ENCODE measurements around the gene ACR.

Gene ACR

DNA sequence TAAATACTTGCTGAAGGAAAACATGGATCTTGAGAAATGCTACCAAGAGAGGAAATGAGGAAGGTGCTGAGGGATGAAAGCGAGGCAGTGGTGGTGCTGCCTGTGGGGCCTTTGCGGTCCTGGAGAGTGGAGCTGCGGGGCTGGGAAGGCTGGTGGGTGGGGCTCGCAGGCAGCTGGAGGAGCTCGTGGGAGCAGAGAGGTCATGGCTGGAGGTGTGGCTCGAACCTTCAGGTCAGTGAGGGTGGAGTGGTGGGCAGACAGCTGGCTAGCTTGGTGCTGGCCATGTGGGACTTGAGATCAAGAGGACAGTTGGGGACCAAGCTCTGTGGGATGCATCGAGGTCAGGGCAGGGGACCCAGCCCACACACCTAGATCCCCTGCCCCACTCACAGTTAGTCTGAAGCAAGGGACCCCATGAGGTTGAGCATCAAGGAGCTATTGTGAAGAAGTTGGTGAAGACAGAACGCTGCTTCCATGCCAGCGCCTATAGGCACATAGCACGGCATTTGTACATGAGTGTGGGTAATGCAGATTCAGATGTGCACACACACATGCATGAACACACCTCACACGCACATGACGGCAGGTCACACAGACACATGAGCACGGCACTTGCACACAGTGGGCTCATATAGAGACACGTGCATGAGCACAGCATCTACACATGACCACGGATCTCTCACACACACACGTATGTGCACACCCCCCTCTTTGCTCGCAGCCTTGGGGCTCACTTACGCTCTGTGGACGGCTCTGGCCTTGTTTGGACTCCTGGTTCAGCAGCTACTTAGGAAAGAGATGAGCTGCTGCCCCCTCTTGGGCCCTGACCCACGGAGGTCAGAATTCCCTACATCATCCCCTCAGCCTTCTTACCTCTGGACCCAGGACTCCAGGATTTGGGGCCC is 34.9 kb upstream of the ACR start:
- no peak for DNase-seq

DNA sequence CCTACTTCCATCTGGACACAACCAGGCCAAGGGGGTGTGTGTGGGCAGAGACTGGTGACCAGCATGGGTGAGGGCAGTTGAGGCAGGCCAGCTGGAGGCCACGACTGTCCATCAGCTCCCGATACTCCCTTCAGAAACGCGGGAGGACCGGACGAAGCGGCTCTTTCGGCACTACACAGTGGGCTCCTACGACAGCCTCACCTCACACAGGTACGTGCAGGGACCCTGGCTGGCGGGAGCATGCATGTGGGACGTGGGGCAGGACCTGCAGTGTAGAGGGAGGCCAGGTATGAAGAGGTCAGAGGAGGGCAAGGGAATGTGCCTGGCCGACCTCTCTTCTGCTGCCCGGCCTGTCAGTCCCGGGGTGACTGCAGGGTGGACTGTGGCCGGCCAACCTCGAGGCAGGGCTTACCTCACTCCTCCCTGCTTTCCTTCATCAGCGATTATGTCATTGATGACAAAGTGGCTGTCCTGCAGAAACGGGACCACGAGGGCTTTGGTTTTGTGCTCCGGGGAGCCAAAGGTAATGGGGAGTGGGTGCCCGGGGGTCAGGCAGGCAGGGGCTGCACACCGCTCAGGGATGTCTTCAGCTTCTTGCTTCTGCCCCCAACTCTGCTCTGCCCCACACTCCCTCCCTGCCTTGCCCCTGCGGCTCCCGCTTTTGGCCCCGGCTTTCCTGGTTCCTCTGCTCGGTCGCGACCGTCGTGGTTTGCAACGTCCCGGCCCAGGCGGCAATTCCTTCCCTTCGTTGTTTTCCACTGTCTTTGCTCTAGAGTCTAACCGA is 34.1 kb upstream of the ACR start:
- DNase-seq: no peak

DNA sequence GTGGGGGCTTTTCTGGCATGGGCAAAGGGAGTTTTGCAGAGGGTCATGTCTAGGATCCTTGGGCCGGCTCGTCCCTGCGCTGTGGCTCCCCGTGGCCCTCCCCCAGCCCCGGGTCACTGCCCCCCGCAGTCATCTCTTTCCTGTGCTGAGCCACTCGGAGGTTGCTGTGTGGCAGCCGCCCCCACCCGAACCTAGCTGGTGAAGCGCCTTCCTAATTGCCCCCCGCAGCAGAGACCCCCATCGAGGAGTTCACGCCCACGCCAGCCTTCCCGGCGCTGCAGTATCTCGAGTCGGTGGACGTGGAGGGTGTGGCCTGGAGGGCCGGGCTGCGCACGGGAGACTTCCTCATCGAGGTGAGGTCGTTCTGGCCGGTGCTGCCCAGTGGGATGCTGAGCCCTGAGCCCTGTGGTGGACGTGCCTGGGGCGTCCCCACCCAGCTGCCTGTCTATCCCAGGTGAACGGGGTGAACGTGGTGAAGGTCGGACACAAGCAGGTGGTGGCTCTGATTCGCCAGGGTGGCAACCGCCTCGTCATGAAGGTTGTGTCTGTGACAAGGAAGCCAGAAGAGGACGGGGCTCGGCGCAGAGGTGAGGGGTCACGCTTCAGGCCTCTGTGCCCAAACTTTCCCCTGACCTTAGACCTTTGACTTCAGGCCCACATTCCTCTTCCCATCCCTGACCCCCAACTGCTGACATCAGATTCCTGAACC is 33.3 kb upstream of the ACR start:
- no peak for DNase-seq

DNA sequence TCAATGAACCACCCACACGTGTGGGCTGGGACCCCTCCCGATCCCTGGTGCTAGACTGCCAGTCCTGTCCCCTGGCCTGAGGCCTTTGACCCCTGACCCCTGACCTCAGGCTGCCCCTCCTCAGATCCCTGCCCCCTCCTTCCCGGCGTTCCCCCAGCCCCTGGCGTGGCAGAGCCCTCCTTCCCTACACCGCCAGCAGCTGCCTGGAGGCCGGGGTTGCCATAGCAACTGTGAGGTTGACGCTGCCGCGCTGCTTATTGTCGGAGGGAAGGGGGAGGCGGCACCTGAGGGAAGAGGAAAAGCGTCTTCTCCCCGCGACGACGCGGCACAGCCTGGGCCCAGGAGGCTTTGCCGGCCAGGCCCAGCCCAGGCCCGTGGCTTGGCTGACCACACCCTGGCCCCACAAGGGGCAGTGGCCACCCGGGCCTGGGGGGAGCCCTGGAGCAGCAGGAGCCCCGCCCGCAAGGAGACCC is 32.7 kb upstream of the ACR start:
- DNase-seq: peak; percentile 95

DNA sequence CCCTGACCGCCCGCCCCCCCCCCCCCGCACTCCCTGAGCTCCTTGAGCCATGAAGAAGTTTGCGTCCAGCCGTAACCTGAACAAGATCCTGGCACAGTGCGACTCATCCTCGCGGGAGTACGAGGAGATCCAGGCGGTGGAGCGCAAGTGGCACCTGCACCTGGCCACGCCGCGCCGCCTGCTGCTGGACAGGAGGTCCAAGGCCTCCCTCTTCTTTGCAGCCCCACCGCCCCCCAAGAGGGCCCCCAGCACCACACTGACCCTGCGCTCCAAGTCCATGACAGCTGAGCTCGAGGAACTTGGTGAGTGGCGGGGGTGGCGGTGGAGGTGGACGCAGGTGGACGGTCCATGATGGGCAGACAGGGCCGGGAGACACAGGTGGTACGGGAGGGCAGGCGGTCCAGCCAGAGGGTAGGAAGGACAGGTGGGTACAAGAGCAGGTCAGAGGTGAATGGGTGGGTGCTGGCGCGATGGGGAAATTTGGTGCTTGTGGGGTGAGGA is 32.1 kb upstream of the ACR start:
- DNase-seq: no peak

DNA sequence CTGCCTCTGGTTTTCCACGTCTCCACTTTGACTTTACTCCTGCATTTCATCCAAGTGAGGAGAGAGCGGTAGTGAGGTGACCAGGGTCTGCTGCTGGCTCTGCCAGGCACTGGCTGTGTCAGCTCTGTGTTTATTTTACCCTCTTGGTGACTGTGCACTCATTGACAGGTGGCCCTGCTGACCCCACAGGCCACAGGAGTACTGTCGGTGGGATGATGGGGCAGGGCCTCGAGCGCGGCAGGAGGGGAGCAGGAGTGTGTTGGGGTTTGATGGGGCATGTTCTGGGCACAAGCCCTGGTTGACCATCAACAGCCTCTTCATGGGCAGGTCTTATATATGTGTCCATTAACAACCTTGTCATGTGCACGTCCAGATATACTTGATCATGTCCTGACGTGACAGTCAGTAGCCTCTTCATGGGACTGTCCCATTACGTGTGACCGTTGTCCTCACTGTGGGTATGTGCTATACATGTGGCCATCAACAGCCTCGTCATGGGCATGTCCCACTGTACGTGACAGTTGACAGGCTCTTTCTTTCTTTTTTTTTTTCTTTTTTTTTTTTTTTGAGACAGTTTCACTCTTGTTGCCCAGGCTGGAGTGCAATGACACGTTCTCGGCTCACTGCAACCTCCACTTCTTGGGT is 31.4 kb upstream of the ACR start:
- DNase-seq: no peak

DNA sequence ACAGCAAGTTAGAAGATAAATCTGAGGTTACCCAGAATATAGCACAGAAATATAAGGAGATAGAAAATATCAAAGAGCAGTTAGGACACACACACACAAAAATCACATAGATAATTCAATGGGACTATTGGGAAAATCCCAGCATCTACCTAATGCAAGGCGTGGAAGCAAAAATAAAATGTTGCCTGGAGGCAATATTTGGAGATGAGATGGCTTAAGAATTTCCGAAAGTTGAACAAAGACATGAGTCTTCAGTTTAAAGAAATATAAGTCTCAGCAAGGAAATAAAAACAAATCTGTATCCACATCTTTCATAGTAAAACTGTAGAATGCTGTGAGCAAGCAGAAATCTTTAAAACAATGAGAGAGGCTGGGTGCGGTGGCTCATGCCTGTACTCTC is 29.5 kb upstream of the ACR start:
- no peak for DNase-seq

DNA sequence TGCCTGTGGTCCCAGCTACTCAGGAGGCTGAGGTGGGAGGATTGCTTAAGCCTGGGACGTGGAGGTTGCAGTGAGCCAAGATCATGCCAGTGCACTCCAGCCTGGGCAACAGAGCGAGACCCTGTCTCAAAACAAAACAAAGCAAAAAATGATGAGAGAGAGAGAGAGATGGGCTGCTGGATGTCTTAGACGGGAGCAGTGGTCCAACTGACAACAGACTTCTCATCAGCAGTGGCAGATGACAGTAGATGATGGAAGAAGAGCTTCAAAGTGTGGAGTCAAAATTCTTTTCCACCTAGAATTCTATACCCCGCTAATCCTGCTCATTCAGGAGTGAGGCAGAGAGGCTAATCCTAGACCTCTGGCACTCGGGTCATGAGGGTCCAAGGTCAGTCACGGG is 29.0 kb upstream of the ACR start:
- DNase-seq: no peak

DNA sequence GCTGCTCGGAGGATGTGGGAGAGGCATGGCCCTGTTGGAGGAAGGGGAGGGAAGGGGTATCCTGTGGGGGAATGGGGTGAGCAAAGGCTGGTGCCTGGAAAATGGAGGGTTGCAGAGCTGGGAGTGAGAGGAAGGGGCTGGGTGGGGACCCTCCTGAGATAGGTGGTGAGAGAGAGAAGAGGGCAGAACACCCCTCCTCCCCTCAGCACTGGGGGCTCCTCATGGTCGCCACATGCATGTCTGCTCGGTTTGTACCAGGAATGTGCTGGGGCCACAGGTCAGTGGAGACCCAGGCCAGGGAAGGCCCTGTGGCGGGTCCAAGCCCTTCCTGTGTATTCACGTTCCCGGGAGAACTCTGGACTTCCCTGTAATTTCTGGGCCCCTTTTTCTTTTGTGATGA is 27.8 kb upstream of the ACR start:
- DNase-seq: no peak

DNA sequence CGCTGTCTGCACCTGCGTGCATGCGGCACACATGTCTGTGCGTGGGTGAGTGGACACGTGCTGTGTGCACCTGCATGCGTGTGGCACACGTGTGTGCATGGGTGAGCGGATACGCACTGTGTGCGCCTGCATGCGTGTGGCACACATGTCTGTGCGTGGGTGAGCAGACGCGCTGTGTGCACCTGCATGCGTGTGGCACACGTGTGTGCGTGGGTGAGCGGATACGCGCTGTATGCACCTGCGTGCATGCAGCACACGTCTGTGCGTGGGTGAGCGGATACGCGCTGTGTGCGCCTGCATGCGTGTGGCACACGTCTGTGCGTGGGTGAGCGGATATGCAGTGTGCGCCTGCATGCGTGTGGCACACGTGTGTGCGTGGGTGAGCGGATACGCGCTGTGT is 27.1 kb upstream of the ACR start:
- DNase-seq: no peak

DNA sequence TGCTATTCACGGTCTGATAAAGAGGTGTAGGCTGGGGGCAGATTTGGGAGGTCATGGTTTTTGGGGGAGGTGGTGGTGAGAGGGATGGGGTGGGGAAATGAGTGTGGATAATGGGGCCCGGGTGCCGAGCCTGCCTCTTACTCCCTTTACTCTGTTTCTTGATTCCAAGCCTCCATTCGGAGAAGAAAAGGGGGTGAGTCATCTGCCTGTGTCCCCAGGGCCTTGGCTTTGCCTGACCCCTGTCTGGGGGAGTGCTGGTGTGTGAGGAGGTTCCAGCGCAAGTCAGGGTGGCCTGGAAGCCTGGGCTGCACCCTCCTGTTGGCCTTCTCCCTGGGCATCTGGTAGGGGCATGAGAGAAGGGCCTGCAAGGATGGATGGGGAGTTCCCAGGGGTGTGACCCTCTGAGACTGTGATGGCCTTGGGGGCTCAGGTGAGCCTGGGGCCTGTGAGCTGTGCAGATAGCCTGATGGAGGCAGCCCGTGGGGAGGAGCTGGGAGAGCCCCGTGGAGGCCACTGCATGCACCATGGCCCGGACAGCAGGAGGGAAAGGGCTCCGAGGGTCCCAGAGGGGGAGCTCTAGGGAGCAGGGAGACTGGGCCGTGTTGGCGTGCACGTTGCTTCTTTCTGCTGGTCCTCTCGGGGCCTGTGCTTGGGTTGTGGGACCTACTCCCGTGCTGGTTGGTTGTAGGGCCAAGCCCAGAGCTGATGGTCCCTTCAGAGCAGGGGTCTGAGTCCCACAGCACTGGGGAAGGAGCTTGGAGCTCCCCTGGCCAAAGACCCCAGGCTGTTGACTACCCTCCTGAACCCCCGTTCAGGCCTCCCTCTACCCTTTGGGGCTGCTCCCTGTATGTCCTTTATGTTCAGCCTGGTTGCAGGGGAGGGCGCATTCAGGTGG is 26.3 kb upstream of the ACR start:
- DNase-seq: no peak

DNA sequence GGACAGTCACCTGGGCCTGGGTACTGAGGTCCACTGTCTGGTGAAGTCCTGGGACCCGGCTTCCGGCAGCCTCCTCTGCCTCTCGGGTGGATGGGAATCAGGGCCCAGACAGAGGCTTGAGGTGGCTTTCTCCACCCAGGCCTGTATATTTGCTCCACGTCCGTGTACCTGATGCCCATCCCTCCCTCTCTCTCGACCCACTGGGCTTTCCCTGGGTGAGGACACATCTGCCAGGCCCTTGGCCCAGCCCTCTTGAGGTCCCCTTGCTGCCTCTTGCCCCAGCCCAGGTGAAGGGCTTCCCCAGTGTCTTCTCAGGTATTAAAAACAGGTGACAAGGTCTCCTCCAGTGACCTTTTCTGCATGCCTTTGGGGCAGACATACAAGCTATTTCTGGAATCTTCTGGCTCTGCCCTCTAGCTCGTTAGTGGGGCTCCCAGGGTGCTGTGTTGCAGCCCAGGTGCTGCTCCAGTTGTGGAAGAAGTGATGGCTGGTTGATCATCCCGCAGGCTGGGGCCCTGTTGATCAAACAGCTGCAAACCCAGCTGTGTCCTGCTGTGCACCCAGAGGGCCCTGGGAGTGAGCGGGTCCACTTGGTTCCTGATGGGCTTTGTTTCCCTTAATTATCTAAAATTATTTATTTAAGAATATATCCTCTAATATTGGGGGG is 25.5 kb upstream of the ACR start:
- no peak for DNase-seq

DNA sequence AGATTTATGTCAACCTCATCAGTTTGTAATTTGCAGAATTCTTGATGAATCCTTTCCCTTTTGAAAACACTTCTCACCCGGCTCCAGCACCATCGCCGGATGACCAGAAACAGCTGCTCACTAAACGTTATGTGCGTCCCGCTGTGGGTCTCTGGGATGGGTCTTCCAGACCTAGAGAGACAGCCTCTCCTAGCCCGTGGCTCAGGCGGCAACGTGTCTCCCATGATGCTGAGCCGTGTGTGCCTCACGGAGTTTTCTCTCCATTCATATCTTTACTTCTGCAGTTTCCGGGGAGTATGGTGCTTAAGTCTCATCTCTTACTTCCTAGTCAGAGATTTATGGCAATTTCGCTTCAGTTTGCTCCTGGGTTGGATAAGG is 25.0 kb upstream of the ACR start:
- DNase-seq: no peak

DNA sequence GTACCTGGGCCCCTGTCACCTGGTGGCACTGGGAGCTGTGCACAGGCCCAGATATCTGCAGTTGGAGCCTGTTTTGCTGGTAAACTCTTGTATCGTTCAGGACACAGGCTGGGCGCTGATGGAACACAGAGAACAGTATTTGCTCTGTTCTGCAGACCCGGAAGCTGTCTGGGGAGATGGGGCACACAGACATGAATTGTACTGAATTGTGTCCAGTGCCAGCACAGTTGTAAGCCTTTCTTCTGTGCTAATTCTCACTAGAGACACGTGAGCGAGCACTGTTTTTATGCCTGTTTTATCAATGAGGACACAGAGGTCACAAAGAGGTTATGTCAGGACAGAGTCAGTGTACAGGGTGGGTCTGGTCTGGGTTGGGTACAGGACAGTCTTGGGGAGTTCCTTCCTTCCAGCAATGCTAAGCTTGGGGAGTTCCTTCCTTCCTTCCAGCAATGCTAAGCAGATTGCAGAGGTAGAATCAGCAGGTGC is 24.4 kb upstream of the ACR start:
- no peak for DNase-seq

DNA sequence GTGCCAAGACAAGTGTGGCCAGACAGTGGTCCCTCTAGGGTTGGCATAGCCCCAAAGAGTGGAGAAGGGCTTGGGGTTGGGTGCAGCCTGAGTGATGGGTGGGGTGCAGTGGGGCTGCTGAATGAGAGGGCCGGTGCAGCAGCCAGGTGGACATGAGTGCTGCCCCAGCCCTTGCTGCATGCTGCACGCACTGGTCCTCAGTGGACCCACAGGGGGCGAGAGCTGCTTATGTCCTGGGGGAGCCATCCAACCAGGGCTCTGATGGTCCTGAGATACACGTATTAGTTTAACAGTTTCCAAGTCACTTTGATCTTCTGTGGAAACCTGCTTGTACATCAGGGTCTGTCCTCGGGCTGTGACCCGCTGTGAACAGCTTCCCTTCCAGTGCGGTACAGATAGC is 23.9 kb upstream of the ACR start:
- no peak for DNase-seq

DNA sequence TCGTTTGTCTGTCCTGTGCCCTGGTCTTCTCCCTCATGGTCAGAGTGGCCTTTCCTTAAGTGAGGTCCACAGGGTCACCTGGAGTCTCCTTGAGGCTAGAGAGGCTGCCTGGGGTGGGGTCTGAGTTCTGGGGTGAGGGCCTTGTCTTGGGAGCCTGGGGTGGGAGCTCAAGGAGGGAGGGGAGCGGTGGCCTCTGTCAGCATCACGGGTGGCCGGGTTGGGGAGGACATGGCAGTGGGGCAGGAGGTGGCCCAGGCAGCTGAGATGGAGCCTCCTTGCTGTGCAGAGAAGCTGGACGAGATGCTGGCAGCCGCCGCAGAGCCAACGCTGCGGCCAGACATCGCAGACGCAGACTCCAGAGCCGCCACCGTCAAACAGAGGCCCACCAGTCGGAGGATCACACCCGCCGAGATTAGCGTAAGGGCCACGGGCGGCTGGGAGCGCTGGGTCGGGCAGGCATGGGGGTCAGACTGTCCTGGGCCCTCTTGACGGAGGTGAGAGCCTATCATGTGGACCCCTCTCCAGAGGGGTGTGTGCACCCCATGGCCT is 23.3 kb upstream of the ACR start:
- DNase-seq: no peak

DNA sequence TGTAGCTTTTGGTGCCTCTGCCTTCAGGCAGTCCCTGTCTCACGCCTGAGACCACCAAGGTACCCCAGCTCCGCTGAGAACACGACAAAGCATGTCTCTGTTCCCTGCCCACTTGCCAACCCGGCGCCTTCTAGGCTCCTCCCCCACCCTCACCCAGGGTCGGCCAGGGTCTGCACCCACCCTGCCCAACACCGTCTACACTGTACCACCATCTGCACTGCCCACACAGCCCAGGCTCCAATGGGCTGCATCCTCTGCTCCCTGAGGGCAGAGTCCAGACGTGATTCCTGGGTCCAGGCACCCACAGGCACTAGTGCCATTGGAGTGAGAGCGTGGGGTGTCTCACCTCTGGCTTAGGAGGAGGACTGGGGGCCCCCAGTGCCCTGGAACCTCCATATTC is 22.8 kb upstream of the ACR start:
- DNase-seq: no peak

DNA sequence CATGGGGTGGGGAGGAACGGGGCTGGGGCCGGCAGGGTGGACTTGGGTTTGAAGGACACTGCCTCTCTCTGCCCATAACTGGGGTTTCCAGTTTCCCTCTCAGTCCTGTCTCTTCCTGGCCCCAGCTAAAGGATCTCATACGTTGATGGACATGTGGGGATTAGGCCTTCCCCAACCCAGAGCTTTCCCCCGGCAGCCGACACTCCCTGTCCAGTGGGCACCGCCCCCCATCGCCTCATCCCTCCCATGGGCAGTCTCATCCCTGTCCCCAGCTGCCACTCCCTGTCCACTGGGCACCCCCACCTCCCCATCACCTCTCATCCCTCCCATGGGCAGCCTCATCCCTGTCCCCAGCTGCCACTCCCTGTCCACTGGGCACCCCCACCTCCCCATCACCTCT is 22.2 kb upstream of the ACR start:
- no peak for DNase-seq

DNA sequence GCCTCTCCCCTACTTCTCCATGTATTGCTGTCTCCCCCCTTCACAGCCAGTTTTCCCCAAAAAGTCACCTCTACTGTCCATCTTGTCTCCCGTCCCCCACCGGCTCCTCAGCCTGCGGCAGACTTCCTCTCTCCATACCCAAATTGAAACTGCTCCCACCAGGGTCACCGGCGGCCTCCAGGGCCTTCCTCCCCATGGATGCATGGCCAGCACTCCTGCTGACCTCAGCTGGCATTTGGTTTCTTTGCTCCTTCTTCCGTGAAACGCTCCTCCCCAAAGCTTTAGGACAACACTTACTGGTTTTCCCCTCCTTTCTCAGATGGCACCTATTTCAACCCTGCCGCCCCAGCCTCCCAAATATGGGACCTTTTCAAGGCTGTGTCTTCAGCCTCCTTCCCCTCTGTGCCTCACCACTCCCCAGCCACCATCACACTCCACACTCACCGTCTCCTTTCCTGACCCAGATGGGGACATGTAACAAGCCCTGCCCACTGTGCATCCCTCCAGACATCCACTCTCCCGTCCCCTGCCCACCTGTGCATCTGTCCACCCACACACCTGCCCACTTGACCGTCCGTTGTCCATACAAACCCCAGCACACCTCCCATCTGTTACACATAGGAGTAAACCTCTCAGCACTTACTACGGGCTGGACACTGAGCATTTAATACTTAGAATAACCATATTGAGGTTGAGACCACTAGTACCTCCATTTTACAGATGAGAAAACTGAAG is 21.5 kb upstream of the ACR start:
- DNase-seq: no peak
